K562 (cell line): ENCODE results near the gene HSPA6. TPM values are rescaled to one million over a fixed set of nuclear protein-coding genes. Genes with fewer than 3 reads are reported as not detected.

Experiments used
- ATF1 ChIP-seq, 2 experiments: fragments of 450-650 bp in 1 of 2; IDR thresholded peaks; 2 replicates each; pipeline ENCODE4 v1.6.1; 2016; ENCODE audit warnings: missing compliant biosample characterization in 1 of 2, missing genetic modification characterization in 1 of 2
- CHD4 ChIP-seq: fragments of 200-600 bp; sonication (generic); IDR thresholded peaks from 3 replicates; pipeline ENCODE4 v1.6.1; 2012; ENCODE audit warnings: low read depth, mild to moderate bottlenecking, mixed read lengths, low read length, inconsistent platforms; ENCODE audit not compliant: insufficient read depth, insufficient replicate concordance, poor library complexity, severe bottlenecking
- CREBBP ChIP-seq: IDR thresholded peaks from one replicate; pipeline ENCODE4 v1.6.1; 2012; ENCODE audit warnings: low read depth, mild to moderate bottlenecking, control low read depth, inconsistent platforms, low read length
- DEAF1 ChIP-seq: fragments of 450-650 bp; formaldehyde crosslinking; IDR thresholded peaks from 2 replicates; pipeline ENCODE4 v1.4.0; 2020; ENCODE audit warnings: mild to moderate bottlenecking, moderate library complexity
- ELF2 ChIP-seq: fragments of 250-450 bp; sonication (Bioruptor Pico); IDR thresholded peaks from 2 replicates; pipeline ENCODE4 v1.5.0; 2021; ENCODE audit warnings: mild to moderate bottlenecking
- EP400 ChIP-seq: fragments of 450-650 bp; IDR thresholded peaks from 2 replicates; pipeline ENCODE4 v1.6.1; 2017; ENCODE audit warnings: antibody characterized with exemption, mild to moderate bottlenecking, moderate library complexity
- FOXM1 ChIP-seq, 2 experiments: fragments of 450-650 bp in 1 of 2; sonication (generic) in 1 of 2; formaldehyde crosslinking in 1 of 2; IDR thresholded peaks; 2 replicates each; pipeline versions ENCODE4 v1.6.1 to v1.9.0; 2017 to 2022; ENCODE audit warnings: low read depth in 2 of 2, mild to moderate bottlenecking in 2 of 2, missing genetic modification reagents in 1 of 2, moderate library complexity in 1 of 2
- L3MBTL2 ChIP-seq: fragments of 450-650 bp; IDR thresholded peaks from 2 replicates; pipeline ENCODE4 v1.6.1; 2016; ENCODE audit warnings: mild to moderate bottlenecking, moderate library complexity
- LARP7 ChIP-seq: fragments of 450-650 bp; IDR thresholded peaks from 2 replicates; pipeline ENCODE4 v1.6.1; 2016
- MAFK ChIP-seq: IDR thresholded peaks from 2 replicates; pipeline ENCODE4 v1.6.1; 2011; ENCODE audit warnings: low read length, improper control_type of control experiment
- MCM2 ChIP-seq: fragments of 450-650 bp; IDR thresholded peaks from 2 replicates; pipeline ENCODE4 v1.6.1; 2017; ENCODE audit warnings: low read depth, mild to moderate bottlenecking
- MYC ChIP-seq, 2 experiments: fragments of 250-450 bp in 1 of 2; sonication (Bioruptor Pico) in 1 of 2; IDR thresholded peaks; 2 replicates each; pipeline versions ENCODE4 v1.5.1 to v1.6.1; 2012 to 2021; ENCODE audit warnings: low read depth in 2 of 2, borderline replicate concordance in 1 of 2, improper control_type of control experiment in 1 of 2, low read length in 1 of 2, mild to moderate bottlenecking in 1 of 2, moderate library complexity in 1 of 2
- NCOA6 ChIP-seq: fragments of 450-650 bp; IDR thresholded peaks from 2 replicates; pipeline ENCODE4 v1.6.1; 2017; ENCODE audit warnings: mild to moderate bottlenecking
- RREB1 ChIP-seq: fragments of 250-450 bp; sonication (Bioruptor Pico); IDR thresholded peaks from 2 replicates; pipeline ENCODE4 v1.4.0; 2020
- SNRNP70 ChIP-seq: fragments of 200-400 bp; formaldehyde crosslinking; optimal IDR thresholded peaks from 2 replicates; pipeline ENCODE3; 2017; ENCODE audit warnings: low read depth, low read length
- SRF ChIP-seq, 2 experiments: fragments of 250-450, 450-650 bp in 1 of 2; sonication (Bioruptor Pico) in 1 of 2; sonication (generic) in 1 of 2; formaldehyde crosslinking; IDR thresholded peaks; 2 replicates each; pipeline versions ENCODE4 v1.5.0 to v1.5.1; 2020 to 2022; ENCODE audit warnings: mild to moderate bottlenecking in 1 of 2, missing genetic modification reagents in 1 of 2
- TRIM24 ChIP-seq, 2 experiments: fragments of 450-650 bp; IDR thresholded peaks; 2 replicates each; pipeline ENCODE4 v1.6.1; 2016
- XRCC3 ChIP-seq: fragments of 450-650 bp; IDR thresholded peaks from 2 replicates; pipeline ENCODE4 v1.6.1; 2017; ENCODE audit warnings: mild to moderate bottlenecking, moderate library complexity
- ZBTB9 ChIP-seq: fragments of 450-650 bp; formaldehyde crosslinking; IDR thresholded peaks from 2 replicates; pipeline ENCODE4 v1.4.0; 2020; ENCODE audit warnings: mild to moderate bottlenecking, moderate library complexity
- ZNF75A ChIP-seq: fragments of 450-650 bp; formaldehyde crosslinking; IDR thresholded peaks from 2 replicates; pipeline ENCODE4 v1.4.0; 2020; ENCODE audit warnings: mild to moderate bottlenecking
- polyA plus RNA-seq, 8 experiments: library from polyadenylated mRNA; depleted of rRNA in 4 of 8; stranded (reverse) in 5 of 8; unstranded in 3 of 8; fragments of >200 nt; fragmentation: Nextera tagmentation in 2 of 8; fragmentation: Illumina TruSeq in 1 of 8; extraction: Ambion mirVana in 2 of 8; extraction: Trizol in 1 of 8; gene quantifications; 2 replicates each; pipeline versions ENCODE4 v1.2.1 to v1.2.3, GENCODE V29; 2011 to 2014; ENCODE audit warnings: inconsistent platforms in 1 of 8, missing spikeins in 1 of 8
- total RNA-seq, 7 experiments: library from RNA; depleted of rRNA in 6 of 7; stranded (reverse); fragments of >200 nt in 6 of 7; fragmentation: Illumina TruSeq in 2 of 7; extraction: Trizol in 2 of 7; gene quantifications; 2 replicates each; pipeline versions ENCODE4 v1.2.1 to v1.2.3, GENCODE V29; 2011 to 2021; ENCODE audit warnings: low replicate concordance in 1 of 7

The HSPA6 gene
- total and polyA plus RNA-seq, 9 of the 15 experiments (the other 6 are each of a cell fraction or from before 2014, with no cell fraction given), result 0.15 to 10.0 (median 2.4) TPM

- TF ChIP-seq SRF (CRISPR knock-in tag; IDR thresholded peaks at IDR 0.05), result no peak
- no peak for TF ChIP-seq FOXM1 (IDR thresholded peaks at IDR 0.05; ENCODE audit: low read depth)
- no peak for TF ChIP-seq FOXM1 (CRISPR knock-in tag; IDR thresholded peaks at IDR 0.05; ENCODE audit: low read depth)
- peak; percentile 32 for TF ChIP-seq CHD4
- no peak for TF ChIP-seq SNRNP70
- TF ChIP-seq EP400, result no peak
- TF ChIP-seq LARP7, result no peak
- no peak for TF ChIP-seq CREBBP
- TF ChIP-seq MCM2, result no peak
- peak; percentile 29; the same call in 1 of the 2 replicates for TF ChIP-seq DEAF1 (CRISPR knock-in tag)
- TF ChIP-seq RREB1 (CRISPR knock-in tag), result no peak
- TF ChIP-seq ZBTB9 (CRISPR knock-in tag), result 0 out of 2 replicates have a peak, but pooled peaks have one; percentile 18
- TF ChIP-seq XRCC3, result no peak
- TF ChIP-seq L3MBTL2, result no peak
- TF ChIP-seq MAFK, result no peak
- TF ChIP-seq MYC (IDR thresholded peaks at IDR 0.05; ENCODE audit: low read depth, low read length), result no peak
- no peak for TF ChIP-seq MYC (CRISPR knock-in tag; IDR thresholded peaks at IDR 0.05; ENCODE audit: borderline replicate concordance, low read depth)
- TF ChIP-seq ELF2 (CRISPR knock-in tag), result 0 out of 2 replicates have a peak, but pooled peaks have one; percentile 47
- no peak for TF ChIP-seq ATF1 (CRISPR knock-in tag; IDR thresholded peaks at IDR 0.05)
- TF ChIP-seq ATF1 (tag; IDR thresholded peaks at IDR 0.05), result 0 out of 2 replicates have a peak, but pooled peaks have one; percentile 28
- no peak for TF ChIP-seq NCOA6
- no peak for TF ChIP-seq ZNF75A (CRISPR knock-in tag)
- TF ChIP-seq TRIM24 (IDR thresholded peaks at IDR 0.05), result no peak
Observed at GRCh38 chr1:161503394-161503748, 21.0 kb upstream of the HSPA6 start (continued).
